GM19328 (cell line): Measurements from ENCODE around the gene ERC2.

Experiments
- ATAC-seq: cut with Tn5 transposase; IDR thresholded peaks from one replicate; pipeline ENCODE4 v1.9.1; 2021; ENCODE audit warnings: mild to moderate bottlenecking, moderate library complexity; ENCODE audit not compliant: unreplicated experiment

Gene ERC2

GRCh38 chr3:55583475-55583874 is 884.8 kb downstream of the ERC2 start:
- ATAC-seq: no peak

DNA sequence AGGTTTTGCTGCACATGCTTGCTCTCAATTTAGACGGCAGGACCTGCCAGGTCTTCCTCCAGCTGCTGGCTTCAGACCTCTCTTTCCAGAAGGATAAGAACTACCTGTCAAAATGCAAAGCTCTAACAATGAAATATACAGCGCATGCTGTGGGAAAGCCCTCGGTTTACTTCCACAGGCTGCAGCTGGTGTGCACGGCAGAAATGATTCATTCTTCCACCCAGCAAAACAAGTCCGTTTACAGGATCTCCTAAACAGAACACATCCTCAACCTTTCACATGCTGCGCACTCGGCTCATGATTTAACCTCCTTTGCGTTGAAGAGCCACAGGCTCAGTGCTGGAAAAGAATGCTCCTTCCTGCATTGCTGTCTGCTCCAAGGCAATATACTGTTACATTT is 888.8 kb downstream of the ERC2 start:
- ATAC-seq: no peak

- ATAC-seq: no peak
These were observed 891.5 kb downstream of the ERC2 start for GRCh38 chr3:55576621-55577388.

DNA sequence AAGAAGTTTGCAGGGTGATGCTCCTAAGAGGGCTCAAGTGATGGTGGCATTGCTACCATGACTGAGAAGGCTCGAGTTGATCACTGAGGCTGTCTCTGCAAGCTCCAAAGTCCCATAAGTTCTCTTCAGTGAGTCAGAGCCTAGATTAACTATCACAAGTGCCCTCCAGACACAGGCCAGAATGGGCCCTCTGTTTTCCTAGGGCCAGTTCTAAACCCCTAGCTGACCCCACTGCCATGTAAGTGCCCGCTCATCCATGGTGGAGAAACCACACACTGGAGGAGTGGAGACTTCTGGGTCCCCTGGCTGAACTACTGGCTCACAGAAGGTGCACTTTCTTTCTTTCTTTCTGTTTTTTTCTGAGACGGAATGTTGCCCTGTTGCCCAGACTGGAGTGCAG is 893.6 kb downstream of the ERC2 start:
- no peak for ATAC-seq

DNA sequence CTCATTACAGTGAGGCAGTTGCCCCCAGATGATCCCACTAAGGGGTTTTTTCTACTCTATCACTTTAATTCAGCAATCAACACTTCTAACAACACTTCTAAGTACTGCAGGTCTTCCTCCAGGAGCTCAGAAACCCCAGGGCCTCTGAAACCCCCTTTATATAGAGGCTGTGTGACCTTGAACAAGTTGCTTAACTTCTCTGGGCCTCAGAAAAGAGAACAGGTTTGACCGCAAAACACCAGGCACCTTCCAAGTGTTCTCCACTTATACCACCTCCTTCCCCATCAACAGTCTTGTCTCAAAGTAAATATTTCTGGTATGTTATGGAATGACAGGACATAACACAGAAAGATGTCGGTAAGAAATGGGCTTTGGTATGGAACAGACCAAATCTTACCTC is 895.5 kb downstream of the ERC2 start:
- ATAC-seq: no peak

DNA sequence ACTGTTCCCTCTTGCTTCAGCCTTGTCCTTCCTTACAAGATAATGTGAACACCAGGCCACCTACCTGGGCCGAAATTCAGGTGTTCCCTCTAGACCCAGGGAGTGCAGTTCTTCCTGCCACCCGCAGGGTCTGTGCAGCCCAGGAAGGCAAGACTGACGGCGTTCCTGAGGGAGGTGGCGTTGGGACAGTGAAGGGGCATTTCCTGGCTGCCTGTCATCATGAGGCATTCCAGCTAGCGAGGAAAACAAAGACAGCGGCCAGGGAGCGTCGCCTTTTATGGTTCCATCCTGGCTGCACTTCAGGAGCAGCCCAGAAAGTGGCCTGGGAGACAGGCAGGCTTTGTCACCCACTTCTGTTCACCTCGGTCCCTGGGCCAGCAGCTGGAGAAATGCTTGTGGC is 896.4 kb downstream of the ERC2 start:
- no peak for ATAC-seq

GRCh38 chr3:55571216-55571813 is 897.0 kb downstream of the ERC2 start:
- ATAC-seq: no peak

- no peak for ATAC-seq
These were observed 898.0 kb downstream of the ERC2 start for GRCh38 chr3:55570271-55570711.

- ATAC-seq: no peak
These were observed 899.2 kb downstream of the ERC2 start for GRCh38 chr3:55569033-55569599.

DNA sequence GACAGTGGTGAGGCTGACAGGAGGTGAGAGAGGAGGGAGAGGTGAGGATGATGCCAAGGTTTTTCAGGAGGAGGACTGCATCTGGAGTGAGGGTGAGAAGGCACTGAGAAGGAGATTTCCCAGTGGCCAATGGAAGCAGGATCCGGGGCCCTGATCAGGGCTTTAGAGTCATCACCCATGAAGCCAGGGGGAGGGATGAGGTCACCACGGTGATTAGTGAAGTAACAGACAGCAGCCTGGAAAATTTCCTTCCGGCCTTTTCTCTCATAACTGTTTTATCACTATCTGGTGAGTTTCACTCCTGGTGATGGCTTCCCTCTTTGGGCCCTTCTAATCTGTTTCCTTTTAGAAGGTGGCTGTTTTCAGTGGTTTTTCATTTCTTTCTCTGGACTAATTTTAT is 900.7 kb downstream of the ERC2 start:
- ATAC-seq: no peak

GRCh38 chr3:55567121-55567520 is 901.1 kb downstream of the ERC2 start:
- ATAC-seq: no peak

- ATAC-seq: no peak
These were observed 902.7 kb downstream of the ERC2 start for GRCh38 chr3:55565521-55565920.

DNA sequence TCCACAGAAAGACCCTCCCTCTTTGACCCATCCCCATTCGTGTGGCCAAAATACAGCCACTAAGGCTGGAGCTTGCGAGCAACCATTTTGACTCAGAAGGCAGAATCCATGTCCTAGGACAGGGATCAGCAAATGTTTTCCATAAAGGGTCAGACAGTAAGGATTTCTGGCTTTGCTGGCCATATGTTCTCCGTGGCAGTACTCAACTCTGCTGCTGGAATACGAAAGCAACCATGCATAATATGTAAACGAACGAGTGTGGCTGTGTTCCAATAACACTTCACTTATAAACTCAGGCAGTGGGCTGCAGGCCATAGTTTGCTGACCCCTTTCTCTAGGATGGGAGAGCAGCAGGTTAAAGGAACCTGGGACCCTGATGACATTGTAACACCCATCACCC is 903.5 kb downstream of the ERC2 start:
- no peak for ATAC-seq

DNA sequence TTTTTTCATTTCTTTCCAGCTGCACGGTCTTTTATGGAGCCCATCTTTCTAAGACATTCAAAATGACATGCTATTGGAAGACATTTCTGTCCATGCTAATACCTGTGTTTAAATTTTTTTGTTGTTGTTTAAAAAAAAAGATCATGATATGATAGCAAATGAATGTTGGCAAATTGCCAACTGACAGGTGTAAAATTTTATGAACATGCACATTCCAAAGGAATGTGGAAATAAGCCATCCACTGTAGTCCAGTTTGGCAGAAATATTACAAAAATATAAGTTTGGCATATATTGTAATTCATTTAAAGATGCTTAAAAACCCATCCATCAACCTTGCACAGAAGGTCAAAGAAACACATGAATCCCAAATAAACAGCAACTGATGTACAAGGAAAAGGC is 905.6 kb downstream of the ERC2 start:
- no peak for ATAC-seq

DNA sequence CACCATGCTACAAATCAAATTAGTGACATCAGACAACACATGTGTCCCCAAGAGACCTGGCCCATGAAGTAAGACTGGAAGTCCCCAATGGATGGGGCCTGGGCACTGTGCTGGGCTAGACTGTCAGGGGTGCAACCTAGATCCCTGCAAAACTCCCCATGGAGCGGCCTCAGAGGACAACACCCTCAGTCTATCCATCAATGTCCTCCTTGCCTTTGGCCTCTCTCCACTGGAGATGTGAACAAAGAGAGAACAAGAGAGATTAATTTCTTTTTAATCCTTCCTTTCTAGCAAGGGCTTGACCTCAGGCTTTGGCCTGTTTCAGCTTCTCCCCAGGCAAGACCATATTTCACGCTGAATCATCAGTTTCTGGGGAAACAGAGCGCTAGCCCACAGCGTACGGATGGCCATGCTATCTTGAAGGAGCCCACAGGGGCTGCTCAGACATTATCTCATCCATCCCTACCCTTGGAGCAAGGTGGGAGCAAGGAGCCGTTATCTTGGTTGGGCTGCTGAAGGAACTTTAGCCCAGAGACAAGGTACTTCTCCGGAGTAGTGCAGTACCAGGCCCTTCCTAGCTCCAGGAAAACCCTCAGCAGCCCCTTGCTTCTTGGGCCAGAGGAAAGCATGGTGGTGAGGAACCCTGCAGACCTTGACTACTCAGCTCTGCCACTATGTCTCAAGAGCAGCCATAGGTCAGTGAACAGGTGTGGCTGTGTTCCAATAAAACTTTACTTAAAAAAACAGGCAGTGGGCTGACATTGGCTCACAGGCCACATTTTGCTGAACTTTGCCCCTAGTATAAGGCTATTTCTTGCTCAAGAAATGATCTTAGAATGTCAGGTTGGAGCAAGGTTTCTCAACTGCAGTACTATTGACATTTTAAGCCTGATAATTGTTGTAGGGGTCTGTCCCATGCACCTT is 908.5 kb downstream of the ERC2 start:
- ATAC-seq: no peak

- no peak for ATAC-seq
These were observed 910.0 kb downstream of the ERC2 start for GRCh38 chr3:55558316-55558715.

DNA sequence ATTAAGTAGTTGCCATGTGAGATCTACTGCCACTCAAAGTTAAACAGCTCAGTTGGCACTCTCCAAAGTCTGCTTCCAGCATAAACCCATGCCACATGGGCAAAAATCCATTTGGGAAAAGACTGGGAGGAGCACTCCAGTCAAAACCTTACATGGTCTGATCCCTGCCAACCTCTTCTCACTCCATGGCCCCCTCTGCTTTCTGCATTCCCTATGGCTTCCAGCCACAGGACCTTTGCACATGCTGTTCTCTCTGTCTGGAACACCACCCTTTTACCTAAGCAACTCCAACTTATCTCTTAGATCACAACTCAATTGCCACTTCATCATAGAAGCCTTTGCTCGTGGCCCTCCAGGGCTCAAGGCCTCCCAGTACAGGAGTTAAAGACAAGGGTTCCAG is 910.7 kb downstream of the ERC2 start:
- ATAC-seq: no peak

DNA sequence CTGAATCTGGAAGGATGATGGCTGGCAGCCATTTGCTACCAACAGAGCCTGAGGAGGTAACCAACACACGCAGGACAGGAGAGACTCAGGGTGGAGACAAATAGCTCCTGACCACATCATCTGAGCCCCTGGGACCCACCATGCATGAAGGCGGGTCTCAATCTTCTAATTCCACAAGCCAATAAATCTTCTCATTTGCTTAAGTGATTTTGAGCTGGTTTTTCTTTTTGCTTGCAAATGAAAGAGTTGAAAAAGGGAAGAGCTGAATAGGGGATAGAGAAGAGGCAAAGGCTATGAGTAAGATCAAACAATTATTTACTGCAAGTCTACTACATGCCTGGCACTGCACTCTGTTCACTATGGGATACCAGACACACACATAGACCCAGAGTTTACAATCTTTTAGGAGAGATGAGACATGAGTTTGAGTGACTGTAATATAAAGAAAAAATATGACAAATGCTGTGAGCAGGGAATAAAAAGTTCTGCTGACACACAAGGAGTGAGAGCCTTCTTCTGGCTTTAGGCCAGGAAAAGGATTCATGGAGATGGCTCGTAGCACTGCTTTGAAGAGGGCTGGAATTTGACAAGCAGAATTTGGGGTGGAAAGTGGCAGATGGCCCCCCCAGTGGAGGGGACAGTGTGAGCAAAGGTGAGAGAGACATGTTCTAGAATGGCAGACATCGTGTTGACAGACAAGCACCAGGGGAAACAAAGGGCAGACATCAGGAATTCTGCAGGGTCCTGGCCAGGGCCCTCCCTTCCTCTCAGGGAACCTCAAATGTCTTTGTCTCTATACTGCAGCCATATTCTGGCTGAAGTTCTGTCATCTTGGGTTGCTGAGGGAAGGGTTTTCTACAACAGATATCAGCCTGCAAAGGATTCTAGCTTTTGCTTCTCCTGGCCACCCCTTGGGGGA is 911.4 kb downstream of the ERC2 start:
- no peak for ATAC-seq

DNA sequence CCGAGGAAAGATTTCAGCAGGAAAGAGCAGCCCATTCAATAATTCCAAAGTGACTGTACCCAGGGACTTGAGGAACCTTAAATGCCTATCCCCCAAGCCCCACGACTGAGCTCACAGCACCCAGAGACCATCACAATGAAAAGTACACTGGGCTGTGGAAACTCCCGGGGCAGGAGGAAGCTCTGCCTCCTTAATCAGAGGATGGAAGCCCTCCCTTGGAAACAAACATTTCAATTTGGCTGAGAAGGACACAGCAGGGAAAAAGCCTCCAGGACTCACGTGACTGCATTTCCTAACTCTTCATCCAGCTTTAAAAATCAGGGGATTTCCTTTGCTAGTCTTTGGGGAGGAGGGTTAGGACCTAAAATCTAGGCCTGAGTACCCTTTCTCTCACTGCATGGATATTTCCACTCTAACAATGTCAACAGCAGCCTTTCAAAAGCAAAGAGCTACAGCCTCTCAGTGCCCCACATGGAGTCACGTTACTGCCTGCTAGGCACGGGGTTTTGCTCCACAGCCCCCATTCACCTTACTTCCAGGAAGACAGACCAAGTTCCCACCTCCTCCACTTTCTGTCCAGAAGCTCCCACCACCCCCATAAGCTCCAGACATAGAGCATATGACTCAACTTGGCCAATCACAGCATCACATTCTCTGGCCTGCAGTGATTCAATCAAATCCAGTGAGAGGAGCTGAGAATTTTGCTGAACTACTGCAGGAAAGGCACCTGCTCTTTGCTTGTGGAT is 912.2 kb downstream of the ERC2 start:
- ATAC-seq: no peak
